Sigmoid colon (tissue), 4 donors: ENCODE results near the gene SHISA3.

Experiments used
- CTCF ChIP-seq, 4 experiments: fragments of 450-650 bp in 3 of 4; fragments of 200-600 bp in 1 of 4; IDR thresholded peaks; one replicate each; pipeline ENCODE4 v1.5.1; 2016 to 2019; ENCODE audit warnings: antibody characterized with exemption in 4 of 4, mild to moderate bottlenecking in 3 of 4, moderate library complexity in 2 of 4
- EP300 ChIP-seq, 4 donors: sonication (generic); formaldehyde crosslinking; IDR thresholded peaks; one replicate each; pipeline ENCODE4 v1.6.1; 2017; ENCODE audit warnings: antibody characterized with exemption in 4 of 4
- POLR2A ChIP-seq, 2 donors: fragments of 450-650 bp; IDR thresholded peaks; one replicate each; pipeline ENCODE4 v1.6.1; 2016; ENCODE audit warnings: antibody characterized with exemption in 2 of 2, mild to moderate bottlenecking in 2 of 2, moderate library complexity in 2 of 2
- POLR2AphosphoS5 ChIP-seq, 4 donors: sonication (generic); formaldehyde crosslinking; IDR thresholded peaks; one replicate each; pipeline ENCODE4 v1.6.1; 2017; ENCODE audit warnings: antibody characterized with exemption in 4 of 4

GRCh38 chr4:42377497-42377896 is 19.8 kb upstream of the SHISA3 start:
- no peak for TF ChIP-seq CTCF (IDR thresholded peaks at IDR 0.05)
- no peak for TF ChIP-seq EP300 (IDR thresholded peaks at IDR 0.05)
- TF ChIP-seq POLR2A (IDR thresholded peaks at IDR 0.05), result no peak
- no peak for TF ChIP-seq POLR2AphosphoS5 (IDR thresholded peaks at IDR 0.05)
